Epithelial cell of prostate (primary cell): Measurements from ENCODE around the gene KIRREL3.

Experiments
- DNase-seq: peaks from one replicate; pipeline ENCODE4 v3.0.0-alpha.2; 2011; ENCODE audit warnings: low read depth, low spot score
- H3K27ac ChIP-seq: fragments of 450-650 bp; 2 replicates; pipeline ENCODE4 v1.5.1; 2017; ENCODE audit warnings: mild to moderate bottlenecking

Gene KIRREL3

DNA sequence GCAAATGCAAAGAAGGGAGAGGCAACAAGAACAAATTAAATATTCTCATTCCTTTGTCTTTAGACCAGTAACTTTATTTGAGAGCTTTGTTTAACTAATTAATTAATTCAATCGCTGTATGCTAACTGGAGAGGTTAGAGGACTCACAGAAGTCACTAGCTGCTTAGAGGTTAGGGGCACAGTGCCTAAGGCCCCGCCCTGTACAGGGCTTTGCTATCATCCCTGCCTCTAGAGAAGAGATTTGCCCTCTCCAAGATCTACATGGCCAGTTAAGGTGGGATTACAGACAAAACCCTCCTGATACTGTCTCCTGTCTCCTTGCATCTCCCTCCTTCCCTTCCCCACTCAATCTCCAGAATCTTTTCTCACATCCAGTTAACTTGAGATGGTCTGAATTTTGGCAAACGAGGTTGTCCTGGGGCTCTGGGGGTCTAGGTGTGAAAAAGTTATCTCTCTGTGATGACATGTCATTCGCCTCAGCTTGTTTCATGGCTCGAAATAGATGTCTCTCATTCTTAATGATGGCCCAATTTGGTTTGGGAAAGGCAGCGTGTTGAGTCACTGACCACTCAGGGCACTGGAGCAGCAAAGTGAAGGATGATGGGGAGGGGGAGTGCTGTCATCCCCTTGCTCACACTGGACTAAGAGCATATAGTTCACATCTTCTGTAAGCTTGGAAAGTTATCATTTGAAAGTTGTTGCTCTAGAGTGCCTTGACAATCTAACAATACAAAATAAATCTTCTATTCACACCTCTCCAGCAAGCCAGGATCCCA, 190.9 kb downstream of the KIRREL3 start:
- DNase-seq = no peak

GRCh38 chr11:126808836-126809235, 191.7 kb downstream of the KIRREL3 start:
- no peak for DNase-seq
- H3K27ac ChIP-seq = no peak overlapping the region

More for the DNA sequence above, 190.9 kb downstream of the KIRREL3 start:
- no peak overlapping the region for H3K27ac ChIP-seq

DNA sequence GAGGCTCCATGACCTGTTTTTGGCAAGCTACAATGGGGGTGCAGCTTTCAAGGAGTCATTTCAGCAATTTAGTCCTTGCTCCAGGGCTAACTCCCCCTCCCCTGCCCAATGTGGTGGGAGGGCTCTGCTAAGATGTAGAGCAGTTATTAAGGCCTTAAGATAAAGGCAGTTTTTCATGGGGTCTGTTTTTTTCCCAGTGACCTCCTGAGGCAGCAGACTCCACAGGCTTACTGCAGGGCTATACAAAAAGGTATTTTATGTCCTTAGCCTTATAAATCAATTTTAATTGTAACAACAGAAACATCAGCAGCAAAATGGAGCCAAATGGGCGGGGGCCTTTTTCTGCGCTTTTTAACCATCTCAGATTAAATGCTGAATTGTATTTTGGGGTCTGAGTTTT, 192.3 kb downstream of the KIRREL3 start:
- no peak for DNase-seq
- H3K27ac ChIP-seq = no peak overlapping the region

DNA sequence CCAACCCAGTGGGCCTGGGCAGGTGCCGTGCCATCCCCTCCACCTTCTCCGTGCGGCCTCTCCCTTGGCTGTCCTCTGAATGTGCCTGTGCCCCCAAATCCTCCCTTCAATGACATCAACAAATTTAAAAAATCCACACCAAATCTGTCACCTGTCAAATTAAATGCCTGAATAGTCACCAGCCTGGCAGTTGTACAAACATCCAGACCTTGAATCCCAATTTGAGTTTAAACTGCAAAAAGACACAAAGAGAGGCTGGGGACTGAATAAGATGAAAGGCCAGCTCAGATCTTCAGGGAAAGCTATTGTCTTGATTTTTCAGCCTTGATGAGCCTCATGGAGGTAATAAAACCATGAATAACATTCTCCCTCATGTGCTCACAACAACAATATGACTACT, 194.7 kb downstream of the KIRREL3 start:
- DNase-seq = no peak
- no peak overlapping the region for H3K27ac ChIP-seq

DNA sequence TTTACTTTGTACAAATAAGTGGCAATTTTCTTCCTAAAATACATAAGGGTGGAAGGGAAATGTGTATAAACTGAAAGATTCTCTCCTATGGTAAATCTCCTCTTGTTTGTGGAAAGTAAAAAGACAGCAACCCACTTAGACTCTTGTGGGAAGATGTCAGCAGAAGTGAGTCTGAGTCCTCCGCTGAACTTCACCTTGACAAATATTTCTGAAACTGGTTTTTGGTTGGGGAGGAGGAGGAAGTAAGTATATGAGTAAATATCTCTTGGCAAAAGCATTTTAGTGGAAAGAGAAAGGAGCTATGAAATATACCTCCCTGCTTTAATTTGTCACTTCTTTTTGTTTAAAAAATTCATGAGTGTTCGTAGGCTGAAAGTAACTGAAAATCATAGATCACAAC, 196.2 kb downstream of the KIRREL3 start:
- no peak overlapping the region for H3K27ac ChIP-seq
- DNase-seq = no peak

GRCh38 chr11:126800009-126800408, 200.6 kb downstream of the KIRREL3 start:
- DNase-seq = no peak
- no peak overlapping the region for H3K27ac ChIP-seq

- DNase-seq = no peak
- H3K27ac ChIP-seq = no peak overlapping the region
Observed at GRCh38 chr11:126797457-126798169, 203.0 kb downstream of the KIRREL3 start.

DNA sequence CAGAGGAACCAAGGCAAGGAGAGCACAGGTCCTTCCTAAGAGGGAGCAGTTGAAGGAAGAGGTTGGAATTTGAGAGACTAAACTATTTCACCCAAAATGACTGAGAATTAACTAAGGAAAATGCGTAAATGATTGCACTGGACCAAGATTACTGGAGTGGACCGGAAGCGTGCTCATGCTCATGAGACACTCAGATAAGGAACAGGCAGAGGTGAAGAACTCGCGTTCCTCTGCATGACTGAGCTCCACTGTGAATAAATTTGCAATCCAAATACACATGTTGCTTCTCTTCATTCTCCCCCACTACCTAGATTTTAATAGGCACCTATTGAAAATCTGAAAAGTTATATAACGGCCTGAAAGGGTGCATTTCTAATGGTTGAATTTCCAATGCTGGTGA, 207.0 kb downstream of the KIRREL3 start:
- no peak for DNase-seq
- no peak overlapping the region for H3K27ac ChIP-seq

DNA sequence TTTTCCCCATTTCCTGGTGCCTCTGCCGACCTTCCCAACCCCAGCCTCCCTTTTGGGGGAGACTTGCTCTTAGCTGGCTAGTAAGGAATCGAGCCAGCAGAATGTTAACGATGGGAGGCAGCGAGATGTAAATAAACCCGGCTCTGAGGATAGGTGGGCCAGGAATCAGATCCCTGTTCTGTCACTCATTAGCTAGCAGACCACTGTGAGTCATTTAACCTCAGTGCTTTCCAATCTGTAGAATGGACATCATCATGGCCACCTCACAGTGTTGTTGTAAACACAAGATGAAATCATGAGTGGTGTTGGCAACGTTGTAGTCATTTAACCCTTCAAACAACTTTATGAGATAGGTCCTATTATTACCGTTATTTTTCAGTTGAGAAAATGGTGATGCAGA, 208.6 kb downstream of the KIRREL3 start:
- H3K27ac ChIP-seq = no peak overlapping the region
- DNase-seq = no peak

DNA sequence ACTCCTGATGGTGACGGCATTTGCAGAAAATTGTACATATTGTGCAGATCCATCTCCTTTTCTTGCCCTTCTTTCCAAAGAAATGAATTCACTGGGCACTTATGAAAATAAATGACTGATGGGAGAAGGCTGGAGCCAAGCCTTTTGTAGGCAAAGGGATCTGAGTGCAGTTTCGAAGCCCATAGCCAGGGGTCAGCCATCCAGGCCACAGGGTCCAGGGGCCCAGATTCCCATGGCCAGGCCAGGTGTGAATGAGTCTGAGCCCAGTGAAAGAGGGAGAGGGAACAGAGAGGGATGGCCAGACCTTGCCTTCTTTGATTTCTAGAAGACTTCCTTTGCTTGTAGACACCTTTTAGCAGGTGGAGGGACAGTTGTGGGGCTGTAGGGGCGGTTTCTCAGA, 209.1 kb downstream of the KIRREL3 start:
- no peak overlapping the region for H3K27ac ChIP-seq
- DNase-seq = no peak

DNA sequence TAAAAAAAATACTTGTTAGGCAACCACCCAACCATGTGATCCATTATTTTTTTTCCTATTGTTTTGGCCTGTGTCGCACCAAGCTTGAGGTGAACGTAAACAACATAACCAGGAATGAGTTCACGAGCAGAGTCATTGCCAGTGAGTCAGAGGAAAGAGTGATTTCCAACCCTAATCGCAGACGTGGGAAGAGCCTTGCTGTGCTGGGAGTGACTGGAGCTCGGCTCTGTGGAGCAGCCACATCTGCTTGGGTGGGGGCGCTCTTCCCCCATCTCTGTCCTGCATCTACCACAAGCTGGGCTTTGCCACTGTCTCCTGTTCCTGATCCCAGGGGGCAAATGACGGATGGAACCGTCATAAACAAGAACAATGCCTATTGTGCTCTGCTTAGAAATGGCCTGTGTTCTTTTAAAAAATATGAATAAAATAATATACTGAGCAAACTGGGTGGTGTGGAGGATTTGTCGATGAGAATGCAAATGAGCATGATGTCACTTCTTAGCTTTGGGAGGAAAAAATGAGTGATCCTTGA, 210.0 kb downstream of the KIRREL3 start:
- H3K27ac ChIP-seq = no peak overlapping the region
- no peak for DNase-seq

DNA sequence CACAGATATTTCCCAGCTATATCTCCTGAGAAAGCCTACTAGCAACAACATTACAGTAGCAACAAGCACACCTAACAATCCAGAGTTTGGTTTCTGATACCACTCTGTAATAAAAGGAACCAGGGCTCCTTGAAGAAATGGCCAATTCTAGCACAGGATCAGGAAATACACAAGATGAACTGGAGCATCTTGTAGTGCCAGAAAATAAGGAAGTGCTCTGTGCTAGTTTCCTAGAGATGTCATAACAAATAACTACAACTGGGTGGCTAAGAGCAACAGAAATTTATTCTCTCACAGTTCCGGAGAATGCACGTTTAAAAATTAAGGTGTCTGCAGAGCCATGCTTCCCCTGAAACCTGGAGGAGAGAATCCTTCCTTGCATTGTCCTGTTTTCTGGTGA, 217.8 kb downstream of the KIRREL3 start:
- DNase-seq = no peak
- no peak overlapping the region for H3K27ac ChIP-seq

GRCh38 chr11:126781942-126782341, 218.6 kb downstream of the KIRREL3 start:
- no peak for DNase-seq
- no peak overlapping the region for H3K27ac ChIP-seq

DNA sequence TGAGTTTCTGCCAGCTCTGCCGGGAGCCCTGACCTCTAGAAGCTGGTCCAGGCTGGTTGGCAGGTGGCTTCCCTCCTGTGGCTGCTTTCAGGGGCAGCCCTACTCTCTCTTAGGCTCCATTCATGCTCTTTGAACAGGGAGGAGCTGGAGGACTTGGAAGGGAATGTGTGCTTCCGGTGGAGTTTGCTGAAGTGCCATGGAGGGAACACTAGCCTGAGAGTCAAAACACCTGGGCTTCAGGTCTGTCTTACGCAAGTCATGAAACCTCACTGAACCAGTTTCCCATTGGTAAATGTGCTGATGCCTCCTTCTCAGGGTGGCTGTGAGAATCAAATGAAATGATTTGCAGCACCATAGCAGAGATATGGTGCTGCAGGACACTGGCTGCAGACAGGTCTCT, 224.5 kb downstream of the KIRREL3 start:
- H3K27ac ChIP-seq = no peak overlapping the region
- no peak for DNase-seq

DNA sequence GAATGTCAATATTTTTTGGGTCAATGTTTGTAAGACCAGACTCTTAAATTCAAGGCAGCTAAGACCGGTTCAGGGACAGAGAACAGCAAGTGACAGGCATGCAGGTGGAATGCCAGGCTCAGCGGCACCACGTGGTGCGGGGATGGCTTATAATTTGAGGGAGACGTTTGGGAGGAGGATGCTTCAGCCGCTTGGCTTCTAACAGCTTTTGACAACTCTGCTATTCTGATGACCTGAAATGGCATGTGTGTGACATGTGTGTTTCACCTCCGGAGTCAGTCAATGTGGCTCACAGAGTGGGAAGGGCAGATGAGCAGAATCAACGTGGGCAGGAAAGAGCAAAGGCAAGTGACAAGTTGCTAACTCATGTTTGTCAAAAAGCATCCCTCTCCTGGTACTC, 228.3 kb downstream of the KIRREL3 start:
- H3K27ac ChIP-seq = no peak overlapping the region
- no peak for DNase-seq

GRCh38 chr11:126768702-126769101, 231.9 kb downstream of the KIRREL3 start:
- no peak overlapping the region for H3K27ac ChIP-seq
- no peak for DNase-seq

- no peak for DNase-seq
Observed at GRCh38 chr11:126766440-126766839, 234.1 kb downstream of the KIRREL3 start.

GRCh38 chr11:126765196-126765595, 235.4 kb downstream of the KIRREL3 start:
- H3K27ac ChIP-seq = no peak overlapping the region
- no peak for DNase-seq

More at GRCh38 chr11:126766440-126766839, 234.1 kb downstream of the KIRREL3 start:
- H3K27ac ChIP-seq = no peak overlapping the region

- no peak for DNase-seq
- no peak overlapping the region for H3K27ac ChIP-seq
Observed at GRCh38 chr11:126764231-126764630, 236.3 kb downstream of the KIRREL3 start.

DNA sequence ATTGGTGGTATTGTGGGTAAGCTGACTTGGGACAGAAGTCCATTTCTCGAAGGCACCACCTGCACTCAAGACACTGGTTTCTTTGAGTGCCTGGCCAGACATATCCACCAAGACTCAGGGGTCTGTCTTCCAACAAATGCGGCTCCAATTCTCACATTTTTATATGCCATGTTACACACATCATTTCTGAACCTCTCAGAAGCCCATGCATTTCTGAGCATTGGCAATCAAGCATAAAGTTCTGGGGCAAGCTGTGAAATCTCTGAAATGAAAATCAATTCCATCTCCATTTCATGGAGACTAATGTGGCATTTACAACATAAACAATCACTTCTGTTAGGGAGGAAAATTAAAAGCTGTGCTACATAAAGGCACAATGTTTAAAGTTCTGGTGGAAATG, 243.7 kb downstream of the KIRREL3 start:
- no peak overlapping the region for H3K27ac ChIP-seq
- no peak for DNase-seq

DNA sequence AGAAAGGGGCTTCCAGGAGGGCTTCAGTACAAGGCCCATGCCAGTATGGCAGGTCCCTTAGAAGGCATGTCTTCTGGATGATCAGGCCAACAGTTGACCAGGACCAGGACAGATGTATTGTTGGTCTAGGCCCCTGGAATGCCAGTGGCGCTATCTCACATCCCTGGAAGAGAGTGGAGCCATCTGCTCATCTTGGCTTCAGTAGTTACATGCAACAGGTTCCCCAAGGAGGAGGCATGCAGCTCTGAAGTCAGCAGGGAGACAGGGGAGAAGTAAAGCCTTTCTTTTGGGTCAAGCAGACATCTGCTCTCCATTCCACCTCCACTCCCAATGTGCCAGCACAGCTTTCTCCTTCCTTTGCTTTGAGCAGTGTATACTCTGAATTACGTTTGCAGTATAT, 244.1 kb downstream of the KIRREL3 start:
- no peak for DNase-seq
- H3K27ac ChIP-seq = no peak overlapping the region

- no peak for DNase-seq
- no peak overlapping the region for H3K27ac ChIP-seq
Observed at GRCh38 chr11:126755526-126755925, 245.0 kb downstream of the KIRREL3 start.
